Ovary (tissue), 9 donors: ENCODE data around the gene SCYL1. TPM values are rescaled to one million over a fixed set of nuclear protein-coding genes. Genes with fewer than 3 reads are reported as not detected.

ENCODE experiments used
- DNase-seq, 5 donors: peaks; one replicate each; pipeline ENCODE4 v3.0.0-alpha.2; 2019 to 2020
- H3K27ac ChIP-seq, 2 donors: fragments of 200-600 bp; one replicate each; pipeline versions ENCODE4 v1.5.1 to v1.8.0; 2019 to 2022
- H3K27me3 ChIP-seq: fragments of 200-600 bp; one replicate; pipeline ENCODE4 v1.8.0; 2022
- H3K36me3 ChIP-seq: fragments of 200-600 bp; sonication (generic); one replicate; pipeline ENCODE4 v1.5.1; 2019
- H3K4me1 ChIP-seq: one replicate; pipeline ENCODE4 v1.8.1; 2013; ENCODE audit warnings: mild to moderate bottlenecking, moderate library complexity; ENCODE audit not compliant: insufficient read depth
- H3K4me3 ChIP-seq: fragments of 200-600 bp; sonication (generic); one replicate; pipeline ENCODE4 v1.5.1; 2017
- H3K9me3 ChIP-seq, 2 donors: fragments of 200-600 bp in 1 of 2; sonication (generic) in 1 of 2; one replicate each; pipeline versions ENCODE4 v1.5.1 to v1.8.1; 2013 to 2019; ENCODE audit warnings: mild to moderate bottlenecking in 1 of 2, moderate library complexity in 1 of 2
- CTCF ChIP-seq, 3 donors: fragments of 450-650 bp in 2 of 3; fragments of 200-600 bp in 1 of 3; IDR thresholded peaks; one replicate each; pipeline versions ENCODE4 v1.5.1 to v1.8.0; 2016 to 2022; ENCODE audit warnings: antibody characterized with exemption in 3 of 3, mild to moderate bottlenecking in 1 of 3
- EP300 ChIP-seq: sonication (generic); formaldehyde crosslinking; IDR thresholded peaks from one replicate; pipeline ENCODE4 v1.6.1; 2017; ENCODE audit warnings: antibody characterized with exemption
- POLR2A ChIP-seq: fragments of 450-650 bp; IDR thresholded peaks from one replicate; pipeline ENCODE4 v1.6.1; 2017; ENCODE audit warnings: antibody characterized with exemption, mild to moderate bottlenecking, moderate library complexity
- WGBS, 3 donors: extraction: QIAGEN DNeasy Blood & Tissue Kit in 1 of 3; methylation state at CpG; one replicate each; pipeline versions ENCODE4 v1.1.5 to v1.1.7; 2013 to 2017; 5-methylcytosine and 5-hydroxymethylcytosine counted together
- intact Hi-C, 4 donors: fragments of 100-400 bp; cut with DNase I; formaldehyde crosslinking; loops; one replicate each; pipeline versions ENCODE4 v1.11.0 to v1.15.1; 2022 to 2023
- polyA plus RNA-seq, 2 donors: library from polyadenylated mRNA; stranded (reverse); fragments of 200-250 nt in 1 of 2; fragments of 350-450 nt in 1 of 2; fragmentation: Illumina TruSeq in 1 of 2; extraction: RNeasy Lipid Tissue Mini Kit (QIAGEN cat#74804) in 1 of 2; gene quantifications; one replicate each; pipeline ENCODE4 v1.2.3, GENCODE V29; 2013 to 2014
- total RNA-seq, 7 donors: library from RNA; depleted of rRNA in 2 of 7; stranded (reverse); fragments of >200 nt in 2 of 7; fragmentation: NEBNext Ultra II Directional in 3 of 7; extraction: Animal tissue kit (Norgen Biotek cat#: 25700) in 3 of 7; gene quantifications; one replicate each; pipeline versions ENCODE4 v1.1.0 to v1.2.4, GENCODE V29; 2016 to 2023
- donor health status: DM: no; HTN: no; CAD: no; lungs with moderate emphysema.
- donor health status: DM: no; HTN: no; CAD: no.
- donor health status: Bipolar disorder and iron deficiency.
- donor health status: DM: yes; HTN: yes; CAD: no.
- donor health status: DM: no; HTN: no; CAD: no.
- donor health status: DM: yes; HTN: yes; CAD: no.

The SCYL1 gene
- total and polyA plus RNA-seq, 9 donors = 11.7 to 118 (median 86.6) TPM

GRCh38 chr11:65574811-65575567 lies 50.1 kb downstream of the SCYL1 start:
- no peaks in the 10 kb centered on the region for H3K36me3 ChIP-seq
- H3K9me3 ChIP-seq = no peaks in the 10 kb centered on the region
- DNase-seq = no peak
- H3K4me1 ChIP-seq = peaks cover 17% of the 10 kb centered on the region
- intact Hi-C loops = loop anchor here in 3 of 4 donors (5.0 kb wide), 3 partner anchors 37 to 77 kb away; partner anchors contain the start of gene MAP3K11 (in 2 of the 3)
- peak overlapping the region; percentile 83 to 85 for H3K27ac ChIP-seq
- H3K27me3 ChIP-seq = no peaks in the 10 kb centered on the region
- H3K4me3 ChIP-seq = peak overlapping the region; percentile 69
- TF ChIP-seq POLR2A (no peak), EP300 (no peak), CTCF (IDR thresholded peaks at IDR 0.05) (no peak)
- 36 to 44% (median 39%) methylated on average over 27 to 28 of the region's 28 CpGs for WGBS, 3 donors

- H3K4me3 ChIP-seq = peak within 1 kb of the TSS; percentile 69
- peak within 1 kb of the TSS; percentile 83 to 85 for H3K27ac ChIP-seq
- DNase-seq = peak; percentile 61 to 78 (median 72)
- WGBS, 3 donors = 1 to 6% (median 2%) methylated on average over 23 to 69 of the region's 69 CpGs
- no peaks in the 10 kb centered on the region for H3K9me3 ChIP-seq
- no peaks in the 10 kb centered on the region for H3K27me3 ChIP-seq
- no peaks in the 10 kb centered on the region for H3K36me3 ChIP-seq
- peaks cover 17% of the 10 kb centered on the region for H3K4me1 ChIP-seq
- intact Hi-C loops = loop anchor here in 1 of 4 donors (5.0 kb wide), 1 partner anchor 37 kb away; the partner anchor contains the start of gene MAP3K11
- TF ChIP-seq EP300 = no peak
- no peak for TF ChIP-seq CTCF (IDR thresholded peaks at IDR 0.05)
- TF ChIP-seq POLR2A = no peak
Observed at GRCh38 chr11:65575568-65576231, 50.8 kb downstream of the SCYL1 start, which contains the start of gene EHBP1L1. TSS of gene EHBP1L1 (plus strand) at chr11:65576053. CDS start at chr11:65576303, 250 bp downstream.

- peak overlapping the region; percentile 69 for H3K4me3 ChIP-seq
- peak in 4 of 5 donors; percentile 59 to 76 (median 64) for DNase-seq
- 4 to 9% (median 7%) methylated on average over 18 to 26 of the region's 26 CpGs for WGBS, 3 donors
- peaks cover 15% of the 10 kb centered on the region for H3K4me1 ChIP-seq
- no peak for TF ChIP-seq EP300
- peak in 1 of 3 donors; percentile 14 for TF ChIP-seq CTCF (IDR thresholded peaks at IDR 0.05)
- intact Hi-C loops = loop anchor here in 1 of 4 donors (5.0 kb wide), 1 partner anchor 36 kb away; the partner anchor contains the start of gene MAP3K11
- H3K9me3 ChIP-seq = no peaks in the 10 kb centered on the region
- no peaks in the 10 kb centered on the region for H3K27me3 ChIP-seq
- H3K27ac ChIP-seq = peak overlapping the region; percentile 55 to 74
- no peaks in the 10 kb centered on the region for H3K36me3 ChIP-seq
Observed at GRCh38 chr11:65576232-65576866, 51.5 kb downstream of the SCYL1 start.
